Osteoblast (primary cell): ENCODE measurements around the gene LOXL4. TPM values are rescaled to one million over a fixed set of nuclear protein-coding genes. Genes with fewer than 3 reads are reported as not detected.

Experiments used
- DNase-seq: peaks from one replicate; pipeline ENCODE4 v3.0.0; 2011; ENCODE audit warnings: low spot score, mixed read lengths; ENCODE audit not compliant: insufficient read length; ENCODE audit errors: missing footprints
- H2AFZ ChIP-seq: 2 replicates; pipeline ENCODE4 v1.6.0; 2011; ENCODE audit warnings: mild to moderate bottlenecking, low read length
- H3K27ac ChIP-seq: 2 replicates; pipeline ENCODE4 v1.5.1; 2011; ENCODE audit warnings: mild to moderate bottlenecking, low read depth, low read length, moderate library complexity
- H3K27me3 ChIP-seq: 2 replicates; pipeline ENCODE4 v1.6.0; 2012; ENCODE audit warnings: mild to moderate bottlenecking, control low read depth, inconsistent platforms, low read length, moderate library complexity; ENCODE audit not compliant: insufficient read depth
- H3K36me3 ChIP-seq: 2 replicates; pipeline ENCODE4 v1.5.1; 2011; ENCODE audit warnings: mild to moderate bottlenecking, low read length, control low read depth, moderate library complexity; ENCODE audit not compliant: insufficient read depth
- H3K4me1 ChIP-seq: 2 replicates; pipeline ENCODE4 v1.5.1; 2011; ENCODE audit warnings: mild to moderate bottlenecking, low read length, control low read depth, moderate library complexity; ENCODE audit not compliant: insufficient read depth
- H3K4me2 ChIP-seq: 2 replicates; pipeline ENCODE4 v1.6.0; 2011; ENCODE audit warnings: mild to moderate bottlenecking, low read length; ENCODE audit not compliant: insufficient read depth
- H3K4me3 ChIP-seq: fragments of 200-600 bp; sonication (generic); 3 replicates; pipeline ENCODE4 v1.5.1; 2012; ENCODE audit warnings: mild to moderate bottlenecking, low read length, inconsistent platforms; ENCODE audit not compliant: insufficient read depth
- H3K79me2 ChIP-seq: 2 replicates; pipeline ENCODE4 v1.6.0; 2012; ENCODE audit warnings: mild to moderate bottlenecking, low read length, control low read depth, inconsistent platforms; ENCODE audit not compliant: insufficient read depth
- H3K9me3 ChIP-seq: 2 replicates; pipeline ENCODE4 v1.5.1; 2011; ENCODE audit warnings: low read depth, low read length, control low read depth
- H4K20me1 ChIP-seq: 2 replicates; pipeline ENCODE4 v1.6.0; 2012; ENCODE audit warnings: mild to moderate bottlenecking, low read length, control low read depth; ENCODE audit not compliant: insufficient read depth
- CTCF ChIP-seq: IDR thresholded peaks from 2 replicates; pipeline ENCODE4 v1.5.1; 2011; ENCODE audit warnings: mild to moderate bottlenecking, low read depth, low read length, moderate library complexity; ENCODE audit errors: extremely low read depth
- total RNA-seq: library from RNA; depleted of rRNA; stranded (reverse); fragments of >200 nt; gene quantifications from 2 replicates; pipeline ENCODE4 v1.2.3, GENCODE V29; 2012

LOXL4 gene
- total RNA-seq, 1 donor: 36.6 TPM

DNA sequence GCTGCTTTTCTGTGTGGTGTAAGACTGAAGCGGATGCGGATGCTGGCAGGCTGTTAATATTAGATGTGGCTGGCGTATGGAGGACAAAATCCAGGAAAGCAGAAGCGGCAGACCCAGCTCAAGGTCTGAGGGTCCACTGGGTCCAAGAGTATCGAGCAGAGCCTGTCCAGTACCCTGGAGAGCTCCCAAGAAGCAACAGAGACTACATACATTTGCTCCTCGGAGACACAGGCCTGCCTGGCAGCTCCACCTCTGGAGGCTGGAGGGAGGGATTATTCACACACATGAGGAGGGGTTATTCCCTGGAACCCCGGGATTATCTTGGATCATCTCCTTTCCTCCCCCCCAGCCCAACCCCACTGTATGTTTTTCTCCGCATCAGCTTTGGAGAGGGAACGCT, 31.3 kb upstream of the LOXL4 start:
- DNase-seq: no peak
- H3K36me3 ChIP-seq: no peaks in the 10 kb centered on the region
- peaks cover 17% of the 10 kb centered on the region for H3K4me1 ChIP-seq
- H3K27ac ChIP-seq: no peak overlapping the region
- H3K27me3 ChIP-seq: peaks cover 18% of the 10 kb centered on the region
- H4K20me1 ChIP-seq: no peaks in the 10 kb centered on the region
- H3K79me2 ChIP-seq: no peaks in the 10 kb centered on the region
- no peak overlapping the region for H3K4me3 ChIP-seq
- no peak for TF ChIP-seq CTCF
- no peak overlapping the region for H3K4me2 ChIP-seq
- H2AFZ ChIP-seq: no peak overlapping the region
- H3K9me3 ChIP-seq: no peaks in the 10 kb centered on the region

DNA sequence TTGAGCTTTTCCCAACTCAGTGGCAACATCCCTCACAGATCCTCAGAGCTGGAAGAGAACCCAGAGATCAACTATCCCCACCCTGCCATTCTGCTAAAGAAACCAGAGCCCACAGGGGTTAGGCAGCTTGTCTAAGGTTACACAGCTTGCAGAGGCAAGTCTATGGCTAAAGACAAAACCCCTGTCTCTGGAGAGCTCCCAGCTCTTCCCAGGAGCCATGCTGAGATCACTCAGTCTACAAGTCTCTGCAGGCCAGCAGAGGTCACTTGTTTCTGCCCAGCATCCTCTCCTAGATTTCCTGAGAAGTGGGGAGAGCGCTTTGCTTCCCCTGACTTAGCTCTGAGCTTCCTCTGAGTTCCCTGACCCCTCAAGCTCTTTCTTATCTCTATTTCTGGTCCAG, 28.5 kb upstream of the LOXL4 start:
- H3K9me3 ChIP-seq: no peaks in the 10 kb centered on the region
- H2AFZ ChIP-seq: peak overlapping the region; percentile 3
- no peaks in the 10 kb centered on the region for H3K36me3 ChIP-seq
- H3K79me2 ChIP-seq: no peaks in the 10 kb centered on the region
- no peak overlapping the region for H3K27ac ChIP-seq
- H3K4me2 ChIP-seq: peak overlapping the region; percentile 56
- TF ChIP-seq CTCF: peak; percentile 21
- peaks cover 22% of the 10 kb centered on the region for H3K27me3 ChIP-seq
- no peak overlapping the region for H3K4me3 ChIP-seq
- DNase-seq: no peak
- H4K20me1 ChIP-seq: no peaks in the 10 kb centered on the region
- peaks cover 17% of the 10 kb centered on the region for H3K4me1 ChIP-seq

GRCh38 chr10:98295907-98296306, 27.9 kb upstream of the LOXL4 start:
- Histone ChIP-seq H3K27ac (no peak overlapping the region), H3K79me2 (no peaks in the 10 kb centered on the region), H3K4me1 (peaks cover 17% of the 10 kb centered on the region), H3K9me3 (no peaks in the 10 kb centered on the region), H3K27me3 (peaks cover 18% of the 10 kb centered on the region), H3K36me3 (no peaks in the 10 kb centered on the region), H4K20me1 (no peaks in the 10 kb centered on the region), H2AFZ (peak overlapping the region; percentile 3), H3K4me2 (peak overlapping the region; percentile 56), H3K4me3 (peak overlapping the region; percentile 20)
- DNase-seq: no peak
- no peak for TF ChIP-seq CTCF

DNA sequence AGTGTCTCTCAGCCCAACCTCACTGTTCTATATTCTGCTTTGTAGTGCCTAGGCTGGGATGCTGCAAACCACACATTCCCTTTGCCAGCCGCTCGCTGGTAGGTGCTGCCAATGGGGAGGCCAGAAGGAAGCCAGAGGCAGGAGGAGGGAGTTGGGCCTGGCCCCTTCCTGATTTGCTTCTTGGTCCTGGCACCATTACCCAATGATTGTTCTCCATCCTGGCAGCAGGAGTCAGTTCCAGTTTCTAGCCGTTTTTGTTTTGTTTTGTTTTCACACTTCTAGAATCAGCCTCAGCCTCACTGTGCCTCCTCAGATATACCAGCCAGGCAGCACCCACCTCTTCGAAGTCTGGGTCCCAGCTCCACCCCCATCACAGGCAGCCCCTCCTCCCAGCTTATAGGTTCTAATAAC, 27.4 kb upstream of the LOXL4 start:
- DNase-seq: no peak
- no peak for TF ChIP-seq CTCF
- Histone ChIP-seq H3K27ac (no peak overlapping the region), H3K27me3 (peaks cover 21% of the 10 kb centered on the region), H3K4me1 (peaks cover 17% of the 10 kb centered on the region), H4K20me1 (no peaks in the 10 kb centered on the region), H3K9me3 (no peaks in the 10 kb centered on the region), H3K79me2 (no peaks in the 10 kb centered on the region), H3K4me3 (no peak overlapping the region), H3K4me2 (peak overlapping the region; percentile 56), H2AFZ (peak overlapping the region; percentile 3), H3K36me3 (no peaks in the 10 kb centered on the region)
